NCI-H146 treated with DMSO at 0.1 percent for 48 hours (cell line): Measurements from ENCODE around the gene GPR146.

ENCODE experiments used
- DNase-seq: peaks from one replicate; lab custom pipeline; 2025; ENCODE audit not compliant: unreplicated experiment; lab: John Stamatoyannopoulos, UW

GPR146 gene

GRCh38 chr7:1090686-1091643, 46.6 kb downstream of the GPR146 start:
- DNase-seq, result no peak

- no peak for DNase-seq
Measured at GRCh38 chr7:1091644-1092027, 47.3 kb downstream of the GPR146 start.

DNA sequence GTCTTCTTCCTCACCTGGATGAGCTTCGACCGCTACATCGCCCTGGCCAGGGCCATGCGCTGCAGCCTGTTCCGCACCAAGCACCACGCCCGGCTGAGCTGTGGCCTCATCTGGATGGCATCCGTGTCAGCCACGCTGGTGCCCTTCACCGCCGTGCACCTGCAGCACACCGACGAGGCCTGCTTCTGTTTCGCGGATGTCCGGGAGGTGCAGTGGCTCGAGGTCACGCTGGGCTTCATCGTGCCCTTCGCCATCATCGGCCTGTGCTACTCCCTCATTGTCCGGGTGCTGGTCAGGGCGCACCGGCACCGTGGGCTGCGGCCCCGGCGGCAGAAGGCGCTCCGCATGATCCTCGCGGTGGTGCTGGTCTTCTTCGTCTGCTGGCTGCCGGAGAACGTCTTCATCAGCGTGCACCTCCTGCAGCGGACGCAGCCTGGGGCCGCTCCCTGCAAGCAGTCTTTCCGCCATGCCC, 47.9 kb downstream of the GPR146 start:
- DNase-seq, result no peak

- DNase-seq, result no peak
Measured at GRCh38 chr7:1092806-1093501, 48.6 kb downstream of the GPR146 start.

DNA sequence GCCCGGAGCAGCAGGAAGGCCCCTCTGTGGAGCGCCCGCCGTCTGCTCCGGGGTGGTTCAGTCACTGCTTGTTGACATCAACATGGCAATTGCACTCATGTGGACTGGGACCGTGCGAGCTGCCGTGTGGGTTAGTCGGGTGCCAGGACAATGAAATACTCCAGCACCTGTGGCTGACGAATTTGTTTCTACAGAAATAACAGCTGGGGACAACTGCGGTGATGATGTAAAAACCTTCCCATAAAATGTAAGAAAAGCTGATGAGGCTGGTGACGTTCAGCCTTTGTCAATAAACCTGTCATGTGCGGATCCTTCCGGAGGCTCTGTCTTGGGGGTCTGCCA, 49.1 kb downstream of the GPR146 start:
- DNase-seq, result no peak

DNA sequence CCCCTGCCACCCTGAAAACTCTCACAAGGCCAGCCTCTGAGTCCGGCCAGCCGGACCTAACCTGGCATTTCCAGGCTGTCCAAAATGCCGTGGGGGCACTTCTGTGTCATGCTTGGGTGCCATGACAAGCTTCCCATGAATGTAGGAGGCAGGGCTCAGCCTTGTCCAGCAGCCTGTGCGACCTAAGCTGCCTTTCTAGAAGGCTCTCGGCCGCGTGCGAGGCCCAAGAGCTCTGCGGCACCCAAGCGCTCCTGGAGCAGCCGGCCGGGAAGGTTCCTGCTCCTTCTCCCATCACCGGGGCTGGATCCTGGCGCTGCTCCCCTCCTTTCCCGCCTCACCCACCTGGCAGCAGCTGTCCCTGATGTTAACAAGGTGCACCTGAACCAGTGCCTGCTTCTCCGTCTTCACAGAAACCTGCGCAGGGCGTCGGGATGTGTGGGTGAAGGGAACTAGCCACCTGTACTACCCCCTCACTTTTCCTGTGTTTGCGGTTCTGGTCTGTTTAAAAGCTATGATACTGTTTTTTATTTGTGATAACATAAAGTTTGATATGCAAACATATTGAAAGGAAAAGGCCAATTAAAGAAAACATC, 49.7 kb downstream of the GPR146 start:
- no peak for DNase-seq

DNA sequence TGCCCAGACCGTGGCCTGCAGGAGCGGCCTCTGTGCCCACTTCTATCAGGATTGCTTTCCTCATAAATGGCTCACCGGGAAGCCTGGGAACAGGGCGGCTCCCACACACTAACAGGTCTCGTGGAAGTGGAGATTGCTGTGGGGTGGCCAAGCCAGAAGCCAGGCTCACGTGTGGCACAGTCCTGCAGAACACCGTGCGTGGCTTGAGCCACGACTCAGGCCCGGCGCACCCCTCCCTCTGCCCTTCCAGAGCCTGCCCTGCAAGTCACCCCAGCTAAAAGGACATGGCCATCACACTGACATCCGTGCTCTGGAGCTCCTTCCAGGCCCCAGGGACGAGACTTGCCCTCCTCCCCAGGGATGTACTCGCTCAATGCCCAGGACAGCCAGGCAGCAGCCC, 50.5 kb downstream of the GPR146 start:
- DNase-seq, result no peak

- DNase-seq, result no peak
Measured at GRCh38 chr7:1095621-1096155, 51.3 kb downstream of the GPR146 start.

DNA sequence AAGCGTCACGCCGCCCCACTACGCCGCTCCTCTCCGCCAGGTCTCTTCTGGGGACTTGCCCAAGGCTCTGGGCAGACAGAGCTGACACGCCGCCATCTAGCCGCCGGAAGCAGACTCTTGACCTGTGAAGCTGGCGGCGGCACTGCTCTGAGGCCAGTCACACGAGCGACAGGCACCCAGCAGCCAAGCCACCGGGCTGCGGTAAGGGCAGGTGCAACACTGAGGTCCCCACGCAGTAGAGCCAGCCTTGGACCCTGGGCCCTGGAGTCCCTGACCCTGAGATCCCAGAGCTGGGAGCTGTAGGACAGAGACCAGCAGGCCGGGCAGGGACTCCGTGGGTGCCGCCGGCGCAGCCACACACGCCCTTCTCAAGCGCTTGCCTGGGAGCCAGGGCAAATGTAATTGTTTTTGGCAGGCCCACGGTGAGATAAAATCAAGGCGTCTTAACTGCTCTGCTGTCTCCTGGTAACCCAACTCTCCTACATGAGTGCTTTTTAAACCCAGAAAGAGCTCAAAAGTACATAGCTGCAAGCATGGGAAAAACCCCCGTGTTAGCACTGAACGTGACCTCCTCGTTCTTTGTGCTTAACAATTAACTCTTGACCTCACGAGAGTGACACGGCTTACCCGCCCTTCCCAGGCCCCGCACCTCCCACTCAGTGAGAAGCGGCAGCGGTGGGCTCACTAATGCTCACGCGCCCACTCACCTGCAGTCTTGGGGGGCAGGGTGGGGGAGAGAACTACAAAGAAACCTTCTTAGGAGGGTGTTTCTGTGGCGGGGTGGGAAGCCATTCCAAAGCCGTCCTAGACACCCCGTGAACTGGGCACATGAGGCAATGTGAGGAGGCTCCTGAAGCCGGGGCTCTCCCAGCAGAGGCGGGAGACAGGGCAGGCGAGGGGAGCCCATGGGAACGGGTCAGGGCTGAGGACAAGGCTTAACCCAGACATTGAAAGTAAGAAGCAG, 52.1 kb downstream of the GPR146 start:
- no peak for DNase-seq

DNA sequence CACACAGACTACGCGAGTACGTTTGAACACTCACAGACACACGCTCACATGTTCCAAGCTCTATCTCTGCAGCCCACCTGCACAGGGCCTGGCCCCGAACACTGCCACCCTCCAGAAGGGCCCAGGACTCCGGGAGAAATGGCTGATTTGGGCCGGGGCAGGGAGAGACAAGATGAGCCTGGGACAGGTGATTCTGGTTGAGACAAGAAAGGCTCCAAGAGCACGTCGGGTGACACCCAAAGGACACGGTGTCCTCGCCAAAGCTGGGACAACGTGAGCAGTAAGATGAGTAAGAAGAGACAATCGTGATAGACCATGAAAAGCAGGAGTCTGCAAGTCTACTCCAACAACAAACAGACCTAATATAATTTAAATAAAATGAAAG, 52.8 kb downstream of the GPR146 start:
- no peak for DNase-seq

DNA sequence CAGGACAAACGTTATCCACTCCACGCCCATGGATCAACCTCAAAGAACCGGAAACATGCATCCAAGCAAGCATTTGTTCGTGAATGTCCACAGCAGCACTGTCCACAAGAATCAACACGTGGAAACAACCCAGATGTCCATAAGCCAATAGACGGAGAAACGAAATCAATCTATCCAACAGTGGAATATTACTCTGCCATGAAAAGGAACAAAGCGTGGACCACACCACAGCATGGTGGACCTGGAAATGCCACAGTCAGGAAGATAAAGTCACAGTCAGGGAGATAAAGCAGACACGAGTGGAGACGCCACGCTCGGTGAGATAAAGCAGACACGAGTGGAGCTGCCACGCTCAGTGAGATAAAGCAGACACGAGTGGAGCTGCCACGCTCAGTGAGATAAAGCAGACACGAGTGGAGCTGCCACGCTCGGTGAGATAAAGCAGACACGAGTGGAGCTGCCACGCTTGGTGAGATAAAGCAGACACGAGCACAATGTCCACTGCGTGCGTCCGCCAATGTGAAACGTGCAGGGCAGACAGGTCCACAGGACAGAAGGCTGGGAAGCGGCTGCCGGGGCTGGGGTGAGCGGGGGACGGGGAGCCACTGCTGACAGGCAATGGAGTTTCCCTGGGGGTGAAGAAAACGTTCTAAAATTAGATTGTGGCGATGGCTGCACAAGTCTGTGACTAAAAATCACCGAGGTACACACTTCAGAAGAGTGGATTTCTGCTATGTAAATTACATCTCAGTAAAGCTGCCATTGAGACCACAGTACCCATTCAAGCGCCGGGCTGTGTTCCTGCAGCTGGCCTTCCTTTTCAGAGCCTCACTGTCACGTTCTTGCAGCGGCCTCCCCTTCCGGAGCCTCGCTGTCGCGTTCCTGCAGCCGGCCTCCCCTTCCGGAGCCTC, 54.2 kb downstream of the GPR146 start:
- no peak for DNase-seq

DNA sequence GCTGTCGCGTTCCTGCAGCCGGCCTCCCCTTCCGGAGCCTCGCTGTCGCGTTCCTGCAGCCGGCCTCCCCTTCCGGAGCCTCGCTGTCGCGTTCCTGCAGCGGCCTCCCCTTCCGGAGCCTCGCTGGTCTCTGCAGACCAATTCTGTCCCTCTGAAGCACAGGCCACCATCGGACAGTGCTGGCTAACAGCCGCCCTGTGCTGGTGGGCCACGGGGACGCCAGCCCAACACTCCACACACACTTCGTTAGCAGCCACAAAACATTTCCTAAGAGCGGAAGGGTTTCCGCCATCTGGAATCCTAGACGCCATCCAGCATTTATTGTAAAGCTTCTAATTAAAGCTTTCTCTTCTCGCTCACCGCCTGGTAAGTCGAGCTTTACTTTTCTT, 54.8 kb downstream of the GPR146 start:
- no peak for DNase-seq

- no peak for DNase-seq
Measured at GRCh38 chr7:1099637-1100036, 55.3 kb downstream of the GPR146 start.

- no peak for DNase-seq
Measured at GRCh38 chr7:1100386-1100785, 56.0 kb downstream of the GPR146 start.

DNA sequence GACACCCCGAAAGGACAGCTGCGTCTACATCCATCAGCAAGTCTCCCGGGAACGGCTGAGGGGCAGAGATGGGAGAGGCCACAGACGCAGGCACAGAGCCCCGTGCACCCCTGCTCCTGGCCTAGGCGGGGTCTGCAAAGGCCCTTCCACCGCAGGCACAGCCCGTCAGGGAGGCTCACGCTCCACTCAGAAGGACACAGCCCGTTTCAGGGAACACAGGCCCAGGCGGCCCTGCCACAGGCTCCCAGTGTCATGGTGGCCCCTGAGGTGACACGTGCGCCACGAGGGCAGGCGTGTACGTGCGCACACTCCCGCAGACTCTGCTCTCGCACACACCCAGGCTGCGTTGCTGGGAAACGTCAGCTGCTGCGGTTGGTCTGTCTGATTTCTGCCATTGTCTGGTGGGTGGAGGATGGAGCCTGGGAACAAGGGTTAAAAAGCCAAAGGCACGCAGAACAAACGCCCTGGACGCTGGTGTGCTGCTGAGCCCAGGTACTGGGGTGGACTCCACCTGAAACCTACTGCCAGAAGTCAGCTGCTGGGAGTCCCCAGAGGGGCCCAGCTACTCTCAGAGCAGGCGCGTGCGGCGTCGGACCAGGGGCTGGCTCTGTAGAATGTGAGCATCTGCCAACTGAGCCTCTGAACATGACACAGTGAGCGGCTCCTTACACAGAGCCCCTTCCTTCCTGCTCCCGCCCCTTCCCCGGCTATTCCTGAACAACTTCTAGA, 56.7 kb downstream of the GPR146 start:
- no peak for DNase-seq

GRCh38 chr7:1101563-1102431, 57.5 kb downstream of the GPR146 start:
- DNase-seq, result no peak

- DNase-seq, result no peak
Measured at GRCh38 chr7:1103009-1103788, 58.9 kb downstream of the GPR146 start.
